Activated CD4-positive, alpha-beta T cell treated with anti-CD3 and anti-CD28 coated beads for 36 hours (primary cell): ENCODE data around the gene GTSE1. TPM values are rescaled to one million over a fixed set of nuclear protein-coding genes. Genes with fewer than 3 reads are reported as not detected.

Source experiments
- ATAC-seq: fragments of 200-7000 bp; cut with Tn5 transposase; one replicate; pipeline ENCODE4 v1.10.0; 2021; ENCODE audit warnings: mild to moderate bottlenecking, moderate library complexity
- CTCF ChIA-PET: fragments of 350-600 bp; sonication (Branson Sonifier 250); formaldehyde crosslinking; loops from one replicate; lab custom pipeline; 2021; ENCODE audit warnings: antibody characterized with exemption; lab: Charles Lee
- POLR2A ChIA-PET: fragments of 350-600 bp; sonication (Branson Sonifier 250); formaldehyde crosslinking; loops from one replicate; lab custom pipeline; 2021; ENCODE audit warnings: antibody characterized with exemption, inconsistent platforms; lab: Charles Lee
- DNase-seq: peaks from one replicate; pipeline ENCODE4 v3.0.0-alpha.2; 2020
- H3K27ac Mint-ChIP-seq: one replicate; pipeline ENCODE4 v1.8.0; 2021; ENCODE audit warnings: mixed read lengths
- H3K27me3 Mint-ChIP-seq: one replicate; pipeline ENCODE4 v1.8.0; 2021; ENCODE audit warnings: mixed read lengths
- H3K36me3 Mint-ChIP-seq: one replicate; pipeline ENCODE4 v1.8.0; 2021; ENCODE audit warnings: low read depth, mixed read lengths
- H3K4me1 Mint-ChIP-seq: one replicate; pipeline ENCODE4 v1.8.0; 2021; ENCODE audit warnings: mixed read lengths
- H3K4me3 Mint-ChIP-seq: one replicate; pipeline ENCODE4 v1.8.0; 2021; ENCODE audit warnings: mild to moderate bottlenecking, moderate library complexity, mixed read lengths
- H3K9me3 Mint-ChIP-seq: one replicate; pipeline ENCODE4 v1.8.0; 2021; ENCODE audit warnings: low read depth, mixed read lengths
- intact Hi-C, 2 experiments: fragments of 100-400 bp; cut with DNase I in 1 of 2; cut with micrococcal nuclease in 1 of 2; formaldehyde crosslinking; loops; one replicate each; pipeline versions ENCODE4 v1.14.2 to v1.15.1; 2022 to 2024; cut with DNase I, micrococcal nuclease
- total RNA-seq, 2 experiments: library from RNA; stranded (reverse); gene quantifications; one replicate each; pipeline ENCODE4 v1.2.3, GENCODE V29; 2021

The GTSE1 gene
- total RNA-seq, 2 experiments from 2014 or later, result 39.9 to 42.4 TPM

GRCh38 chr22:46368871-46369715 is 72.4 kb downstream of the GTSE1 start:
- H3K27ac Mint-ChIP-seq, result no peak overlapping the region
- CTCF ChIA-PET, result interaction anchor here (3.4 kb wide), 1 partner anchor 174 kb away, joined by 57 read pairs; no protein-coding TSS in a partner anchor
- POLR2A ChIA-PET, result no interaction called here
- no peaks in the 10 kb centered on the region for H3K36me3 Mint-ChIP-seq
- no peak overlapping the region for H3K4me3 Mint-ChIP-seq
- no peak for DNase-seq
- no peaks in the 10 kb centered on the region for H3K27me3 Mint-ChIP-seq
- no peaks in the 10 kb centered on the region for H3K9me3 Mint-ChIP-seq
- no peak for ATAC-seq
- intact Hi-C loops, result no loop called here
- peaks cover 30% of the 10 kb centered on the region for H3K4me1 Mint-ChIP-seq

- Mint-ChIP-seq H3K9me3 (no peaks in the 10 kb centered on the region), H3K4me3 (no peak overlapping the region), H3K27me3 (no peaks in the 10 kb centered on the region), H3K27ac (no peak overlapping the region), H3K36me3 (no peaks in the 10 kb centered on the region), H3K4me1 (peaks cover 34% of the 10 kb centered on the region)
- intact Hi-C loops, result no loop called here
- CTCF ChIA-PET, result interaction anchor here (0.8 kb wide), 1 partner anchor 171 kb away, joined by 3 read pairs; no protein-coding TSS in a partner anchor
- POLR2A ChIA-PET, result no interaction called here
- ATAC-seq (no peak), DNase-seq (no peak)
Measured at GRCh38 chr22:46369716-46370583, 73.3 kb downstream of the GTSE1 start.

GRCh38 chr22:46370584-46371291 is 74.1 kb downstream of the GTSE1 start:
- H3K27me3 Mint-ChIP-seq, result peaks cover 3% of the 10 kb centered on the region
- H3K36me3 Mint-ChIP-seq, result peaks cover under 1% of the 10 kb centered on the region
- no peak overlapping the region for H3K27ac Mint-ChIP-seq
- POLR2A ChIA-PET, result no interaction called here
- CTCF ChIA-PET, result interaction anchor here (0.8 kb wide), 1 partner anchor 171 kb away, joined by 3 read pairs; no protein-coding TSS in a partner anchor
- peaks cover 4% of the 10 kb centered on the region for H3K9me3 Mint-ChIP-seq
- ATAC-seq (no peak), DNase-seq (no peak)
- peaks cover 34% of the 10 kb centered on the region for H3K4me1 Mint-ChIP-seq
- no peak overlapping the region for H3K4me3 Mint-ChIP-seq
- intact Hi-C loops, result no loop called here

GRCh38 chr22:46371623-46372226 is 75.1 kb downstream of the GTSE1 start:
- peaks cover 3% of the 10 kb centered on the region for H3K27me3 Mint-ChIP-seq
- ChIA-PET CTCF (no interaction called here), POLR2A (no interaction called here)
- H3K9me3 Mint-ChIP-seq, result peaks cover 10% of the 10 kb centered on the region
- intact Hi-C loops, result no loop called here
- no peak for ATAC-seq
- DNase-seq, result no peak
- H3K36me3 Mint-ChIP-seq, result peaks cover 1% of the 10 kb centered on the region
- no peak overlapping the region for H3K27ac Mint-ChIP-seq
- peaks cover 34% of the 10 kb centered on the region for H3K4me1 Mint-ChIP-seq
- no peak overlapping the region for H3K4me3 Mint-ChIP-seq

GRCh38 chr22:46372686-46373085 is 76.0 kb downstream of the GTSE1 start:
- POLR2A ChIA-PET, result no interaction called here
- intact Hi-C loops, result no loop called here

GRCh38 chr22:46373159-46373558 is 76.5 kb downstream of the GTSE1 start:
- POLR2A ChIA-PET, result no interaction called here
- Mint-ChIP-seq H3K4me3 (no peak overlapping the region), H3K27me3 (peaks cover 3% of the 10 kb centered on the region), H3K27ac (no peak overlapping the region), H3K9me3 (peaks cover 10% of the 10 kb centered on the region), H3K36me3 (peaks cover 1% of the 10 kb centered on the region), H3K4me1 (peaks cover 34% of the 10 kb centered on the region)
- ATAC-seq (no peak), DNase-seq (no peak)
- intact Hi-C loops, result no loop called here
- CTCF ChIA-PET, result no interaction called here

More at GRCh38 chr22:46372686-46373085, 76.0 kb downstream of the GTSE1 start:
- ATAC-seq (no peak), DNase-seq (no peak)
- Mint-ChIP-seq H3K9me3 (peaks cover 10% of the 10 kb centered on the region), H3K4me3 (no peak overlapping the region), H3K27me3 (peaks cover 3% of the 10 kb centered on the region), H3K4me1 (peaks cover 34% of the 10 kb centered on the region), H3K27ac (no peak overlapping the region), H3K36me3 (peaks cover 1% of the 10 kb centered on the region)
- CTCF ChIA-PET, result no interaction called here

- peaks cover 10% of the 10 kb centered on the region for H3K9me3 Mint-ChIP-seq
- peak; percentile 23 for DNase-seq
- intact Hi-C loops, result no loop called here
Measured at GRCh38 chr22:46373921-46374662, 77.4 kb downstream of the GTSE1 start.

GRCh38 chr22:46374663-46375474 is 78.2 kb downstream of the GTSE1 start:
- Mint-ChIP-seq H3K27me3 (peaks cover 3% of the 10 kb centered on the region), H3K27ac (no peak overlapping the region), H3K36me3 (peaks cover 1% of the 10 kb centered on the region), H3K4me1 (peaks cover 34% of the 10 kb centered on the region), H3K9me3 (peaks cover 10% of the 10 kb centered on the region), H3K4me3 (no peak overlapping the region)
- POLR2A ChIA-PET, result no interaction called here
- CTCF ChIA-PET, result no interaction called here
- intact Hi-C loops, result no loop called here
- DNase-seq (no peak), ATAC-seq (no peak)

More at GRCh38 chr22:46373921-46374662, 77.4 kb downstream of the GTSE1 start:
- Mint-ChIP-seq H3K4me3 (no peak overlapping the region), H3K27me3 (peaks cover 3% of the 10 kb centered on the region), H3K4me1 (peaks cover 34% of the 10 kb centered on the region), H3K36me3 (peaks cover 1% of the 10 kb centered on the region), H3K27ac (no peak overlapping the region)
- no peak for ATAC-seq
- POLR2A ChIA-PET, result no interaction called here
- CTCF ChIA-PET, result no interaction called here

- no peak for DNase-seq
- intact Hi-C loops, result no loop called here
- POLR2A ChIA-PET, result no interaction called here
- H3K4me1 Mint-ChIP-seq, result peaks cover 23% of the 10 kb centered on the region
- peaks cover 3% of the 10 kb centered on the region for H3K27me3 Mint-ChIP-seq
- ATAC-seq, result no peak
- CTCF ChIA-PET, result no interaction called here
- peaks cover 1% of the 10 kb centered on the region for H3K36me3 Mint-ChIP-seq
- no peak overlapping the region for H3K4me3 Mint-ChIP-seq
- H3K27ac Mint-ChIP-seq, result no peak overlapping the region
- peaks cover 10% of the 10 kb centered on the region for H3K9me3 Mint-ChIP-seq
Measured at GRCh38 chr22:46376111-46376510, 79.4 kb downstream of the GTSE1 start.
